ENCODE measurements around the gene ATG4D. TPM values are rescaled to one million over a fixed set of nuclear protein-coding genes. Genes with fewer than 3 reads are reported as not detected.
"Not testable (repeated sequence)": the region's sequence is repeated elsewhere in the genome, so short reads cannot be mapped to it uniquely, and the experiment has no call there.

ATG4D gene
- total and polyA plus RNA-seq, 3 donors from 2014 or later, result 80.5 to 167 (median 97.1) TPM

- 80 to 89% methylated on average over 3 of the region's 3 CpGs for WGBS, 2 donors
- H3K4me3 ChIP-seq, result no peak overlapping the region
- intact Hi-C loops (cut with DNase I; ENCODE audit: low total_unique reads), result no loop called here
- H3K27ac ChIP-seq, result no peak overlapping the region
- H3K36me3 ChIP-seq (ENCODE audit: low read depth, missing control alignments), result no peaks in the 10 kb centered on the region
- no peak for DNase-seq
- TF ChIP-seq, protein P1, sequence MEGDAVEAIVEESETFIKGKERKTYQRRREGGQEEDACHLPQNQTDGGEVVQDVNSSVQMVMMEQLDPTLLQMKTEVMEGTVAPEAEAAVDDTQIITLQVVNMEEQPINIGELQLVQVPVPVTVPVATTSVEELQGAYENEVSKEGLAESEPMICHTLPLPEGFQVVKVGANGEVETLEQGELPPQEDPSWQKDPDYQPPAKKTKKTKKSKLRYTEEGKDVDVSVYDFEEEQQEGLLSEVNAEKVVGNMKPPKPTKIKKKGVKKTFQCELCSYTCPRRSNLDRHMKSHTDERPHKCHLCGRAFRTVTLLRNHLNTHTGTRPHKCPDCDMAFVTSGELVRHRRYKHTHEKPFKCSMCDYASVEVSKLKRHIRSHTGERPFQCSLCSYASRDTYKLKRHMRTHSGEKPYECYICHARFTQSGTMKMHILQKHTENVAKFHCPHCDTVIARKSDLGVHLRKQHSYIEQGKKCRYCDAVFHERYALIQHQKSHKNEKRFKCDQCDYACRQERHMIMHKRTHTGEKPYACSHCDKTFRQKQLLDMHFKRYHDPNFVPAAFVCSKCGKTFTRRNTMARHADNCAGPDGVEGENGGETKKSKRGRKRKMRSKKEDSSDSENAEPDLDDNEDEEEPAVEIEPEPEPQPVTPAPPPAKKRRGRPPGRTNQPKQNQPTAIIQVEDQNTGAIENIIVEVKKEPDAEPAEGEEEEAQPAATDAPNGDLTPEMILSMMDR (IDR thresholded peaks at IDR 0.05), result no peak
- TF ChIP-seq POLR2A (IDR thresholded peaks at IDR 0.05), result no peak
- no peaks in the 10 kb centered on the region for H3K9me3 ChIP-seq
- peaks cover 6% of the 10 kb centered on the region for H3K4me1 ChIP-seq
- H3K27me3 ChIP-seq, result no peaks in the 10 kb centered on the region
These were observed 20.5 kb upstream of the ATG4D start for GRCh38 chr19:10523135-10523636.

- no peak for TF ChIP-seq POLR2A (IDR thresholded peaks at IDR 0.05)
- TF ChIP-seq, protein P1 (IDR thresholded peaks at IDR 0.05), result no peak
- no peak for DNase-seq
- H3K4me1 ChIP-seq, result no peaks in the 10 kb centered on the region
- no peak overlapping the region for H3K27ac ChIP-seq
- intact Hi-C loops (cut with DNase I; ENCODE audit: low total_unique reads), result no loop called here
- H3K4me3 ChIP-seq, result no peak overlapping the region
- no peaks in the 10 kb centered on the region for H3K9me3 ChIP-seq
- H3K27me3 ChIP-seq, result no peaks in the 10 kb centered on the region
- H3K36me3 ChIP-seq (ENCODE audit: low read depth, missing control alignments), result no peaks in the 10 kb centered on the region
- 88 to 92% methylated on average over 7 of the region's 7 CpGs for WGBS, 2 donors
These were observed 18.1 kb upstream of the ATG4D start for GRCh38 chr19:10525636-10526035.

- H3K4me3 ChIP-seq; H3K27ac ChIP-seq; H3K36me3 ChIP-seq (ENCODE audit: low read depth, missing control alignments); intact Hi-C loops (cut with DNase I; ENCODE audit: low total_unique reads); H3K27me3 ChIP-seq; H3K4me1 ChIP-seq; H3K9me3 ChIP-seq; DNase-seq: not testable (repeated sequence)
- WGBS, 2 donors, result 85 to 95% methylated on average over 8 of the region's 8 CpGs
These were observed 16.8 kb upstream of the ATG4D start for GRCh38 chr19:10526887-10527286.

DNA sequence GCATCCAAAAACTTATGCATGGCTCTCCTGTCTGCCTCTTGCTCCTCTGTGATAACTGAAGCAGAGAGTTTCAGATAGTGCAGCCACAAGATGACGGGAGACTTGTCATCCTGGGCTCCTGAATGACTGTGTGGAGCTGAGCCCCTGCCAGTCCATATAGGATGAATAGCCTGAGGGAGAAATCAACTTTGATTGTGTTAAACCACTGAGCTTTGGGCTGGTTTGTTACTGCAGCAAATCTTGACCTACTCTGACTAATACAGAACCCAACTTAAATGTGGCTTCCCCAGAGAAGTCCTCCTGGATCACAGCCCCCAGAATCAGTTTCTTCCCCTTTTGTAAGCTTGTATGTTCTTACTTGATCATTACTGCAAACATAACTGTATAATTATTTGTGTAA is 11.2 kb upstream of the ATG4D start:
- intact Hi-C loops (cut with DNase I; ENCODE audit: low total_unique reads), result no loop called here
- WGBS, 2 donors, result 78 to 100% methylated on average over 1 of the region's 1 CpG

DNA sequence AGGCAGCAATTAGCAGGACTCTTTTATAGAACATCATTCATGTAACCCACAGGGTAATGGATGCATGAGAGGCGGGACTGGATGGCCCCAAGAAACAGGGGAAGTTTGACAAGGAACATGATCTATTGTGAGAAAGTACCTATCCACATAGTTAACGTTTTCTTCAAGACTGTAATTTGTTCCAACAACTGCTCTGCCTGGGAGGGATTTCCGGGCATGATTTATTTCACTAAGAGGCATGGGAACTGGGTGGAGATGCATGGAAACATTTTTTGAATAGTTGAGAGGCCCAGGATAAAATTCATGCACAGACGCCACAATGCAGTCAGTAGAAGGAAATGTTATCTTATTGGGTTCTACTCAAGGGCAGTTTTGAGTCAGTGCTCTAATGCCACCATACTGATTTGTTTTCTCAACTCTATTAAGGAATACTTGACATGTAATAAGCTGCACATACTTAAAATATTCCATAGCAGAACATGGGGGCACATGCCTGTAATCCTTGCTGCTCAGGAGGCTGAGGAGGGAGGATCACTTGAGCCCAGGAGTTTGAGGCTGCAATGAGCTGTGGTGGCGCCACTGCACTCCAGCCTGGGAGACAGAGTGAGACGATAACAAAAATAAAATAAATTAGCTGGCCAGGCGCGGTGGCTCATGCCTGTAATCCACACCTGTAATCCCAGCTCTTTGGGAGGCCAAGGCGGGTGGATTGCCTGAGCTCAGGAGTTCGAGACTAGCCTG is 9.9 kb upstream of the ATG4D start:
- TF ChIP-seq, protein P1 (IDR thresholded peaks at IDR 0.05), result no peak
- no peak for TF ChIP-seq POLR2A (IDR thresholded peaks at IDR 0.05)
- no peak for DNase-seq
- Histone ChIP-seq H3K36me3 (ENCODE audit: low read depth, missing control alignments) (no peaks in the 10 kb centered on the region), H3K27ac (no peak overlapping the region), H3K4me3 (no peak overlapping the region), H3K4me1 (no peaks in the 10 kb centered on the region), H3K27me3 (no peaks in the 10 kb centered on the region), H3K9me3 (no peaks in the 10 kb centered on the region)
- intact Hi-C loops (cut with DNase I; ENCODE audit: low total_unique reads), result no loop called here
- 68 to 75% methylated on average over 9 to 10 of the region's 10 CpGs for WGBS, 2 donors

More for the DNA sequence above, 11.2 kb upstream of the ATG4D start:
- H3K27ac ChIP-seq, result no peak overlapping the region
- H3K4me1 ChIP-seq, result no peaks in the 10 kb centered on the region
- no peak for DNase-seq
- H3K27me3 ChIP-seq, result no peaks in the 10 kb centered on the region
- no peak for TF ChIP-seq POLR2A (IDR thresholded peaks at IDR 0.05)
- TF ChIP-seq, protein P1 (IDR thresholded peaks at IDR 0.05), result no peak
- no peak overlapping the region for H3K4me3 ChIP-seq
- no peaks in the 10 kb centered on the region for H3K36me3 ChIP-seq (ENCODE audit: low read depth, missing control alignments)
- no peaks in the 10 kb centered on the region for H3K9me3 ChIP-seq

Measured in testis (tissue), 3 donors.